ENCODE measurements around the gene PNO1.
"Not testable (repeated sequence)": the region's sequence is repeated elsewhere in the genome, so short reads cannot be mapped to it uniquely, and the experiment has no call there.

The PNO1 gene

GRCh38 chr2:68171146-68171545 is 13.5 kb downstream of the PNO1 start:
- no peak overlapping the region for H3K4me3 ChIP-seq (replicated peaks; ENCODE audit: low read depth, low read length)
- TF ChIP-seq, protein P1, sequence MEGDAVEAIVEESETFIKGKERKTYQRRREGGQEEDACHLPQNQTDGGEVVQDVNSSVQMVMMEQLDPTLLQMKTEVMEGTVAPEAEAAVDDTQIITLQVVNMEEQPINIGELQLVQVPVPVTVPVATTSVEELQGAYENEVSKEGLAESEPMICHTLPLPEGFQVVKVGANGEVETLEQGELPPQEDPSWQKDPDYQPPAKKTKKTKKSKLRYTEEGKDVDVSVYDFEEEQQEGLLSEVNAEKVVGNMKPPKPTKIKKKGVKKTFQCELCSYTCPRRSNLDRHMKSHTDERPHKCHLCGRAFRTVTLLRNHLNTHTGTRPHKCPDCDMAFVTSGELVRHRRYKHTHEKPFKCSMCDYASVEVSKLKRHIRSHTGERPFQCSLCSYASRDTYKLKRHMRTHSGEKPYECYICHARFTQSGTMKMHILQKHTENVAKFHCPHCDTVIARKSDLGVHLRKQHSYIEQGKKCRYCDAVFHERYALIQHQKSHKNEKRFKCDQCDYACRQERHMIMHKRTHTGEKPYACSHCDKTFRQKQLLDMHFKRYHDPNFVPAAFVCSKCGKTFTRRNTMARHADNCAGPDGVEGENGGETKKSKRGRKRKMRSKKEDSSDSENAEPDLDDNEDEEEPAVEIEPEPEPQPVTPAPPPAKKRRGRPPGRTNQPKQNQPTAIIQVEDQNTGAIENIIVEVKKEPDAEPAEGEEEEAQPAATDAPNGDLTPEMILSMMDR (IDR thresholded peaks at IDR 0.05; ENCODE audit: low read depth, low read length, missing control alignments), result no peak
- no peak for DNase-seq (ENCODE audit: extremely low read depth, low read depth)

GRCh38 chr2:68171684-68172083 is 14.0 kb downstream of the PNO1 start:
- no peak for DNase-seq (ENCODE audit: extremely low read depth, low read depth)
- no peak overlapping the region for H3K4me3 ChIP-seq (replicated peaks; ENCODE audit: low read depth, low read length)
- TF ChIP-seq, protein P1 (IDR thresholded peaks at IDR 0.05; ENCODE audit: low read depth, low read length, missing control alignments), result no peak

GRCh38 chr2:68172521-68172920 is 14.8 kb downstream of the PNO1 start:
- TF ChIP-seq, protein P1 (IDR thresholded peaks at IDR 0.05; ENCODE audit: low read depth, low read length, missing control alignments), result no peak
- no peak for DNase-seq (ENCODE audit: extremely low read depth, low read depth)

DNA sequence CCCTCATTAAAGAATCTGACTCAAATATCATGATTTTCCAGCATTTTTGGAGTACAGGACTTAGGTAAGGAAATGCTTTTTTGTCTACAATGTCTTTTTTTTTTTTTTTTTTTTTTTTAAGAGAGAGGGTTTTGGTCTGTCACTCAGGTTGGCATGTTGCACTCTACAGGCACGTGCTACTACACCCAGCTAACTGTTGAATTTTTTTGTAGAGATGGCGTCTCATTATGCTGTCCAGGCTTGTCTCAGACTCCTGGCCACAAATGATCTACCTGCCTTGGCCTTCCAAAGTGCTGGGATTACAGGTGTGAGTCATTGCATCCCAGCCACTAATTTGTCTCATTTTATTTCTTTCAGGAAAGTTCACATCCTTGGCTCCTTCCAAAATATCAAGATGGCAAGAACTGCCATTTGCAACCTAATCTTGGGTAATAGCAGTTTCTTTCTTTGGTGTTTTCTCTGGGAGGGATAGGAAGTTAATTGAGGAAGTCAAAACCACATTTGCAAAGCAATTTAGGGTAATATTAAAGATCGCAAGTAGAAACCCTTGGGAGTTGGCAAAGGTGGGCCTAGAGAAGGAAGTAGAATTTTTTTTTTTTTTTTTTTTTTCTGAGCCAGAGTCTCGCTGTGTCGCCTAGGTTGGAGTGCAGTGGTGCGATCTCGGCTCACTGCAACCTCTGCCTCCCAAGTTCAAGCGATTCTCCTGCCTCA is 15.5 kb downstream of the PNO1 start:
- TF ChIP-seq, protein P1 (IDR thresholded peaks at IDR 0.05; ENCODE audit: low read depth, low read length, missing control alignments), result no peak
- DNase-seq (ENCODE audit: extremely low read depth, low read depth), result no peak
- H3K4me3 ChIP-seq (replicated peaks; ENCODE audit: low read depth, low read length), result no peak overlapping the region

More at GRCh38 chr2:68172521-68172920, 14.8 kb downstream of the PNO1 start:
- H3K4me3 ChIP-seq (replicated peaks; ENCODE audit: low read depth, low read length), result no peak overlapping the region

GRCh38 chr2:68175210-68175609 is 17.5 kb downstream of the PNO1 start:
- not testable (repeated sequence) for H3K4me3 ChIP-seq (replicated peaks; ENCODE audit: low read depth, low read length); DNase-seq (ENCODE audit: extremely low read depth, low read depth)

DNA sequence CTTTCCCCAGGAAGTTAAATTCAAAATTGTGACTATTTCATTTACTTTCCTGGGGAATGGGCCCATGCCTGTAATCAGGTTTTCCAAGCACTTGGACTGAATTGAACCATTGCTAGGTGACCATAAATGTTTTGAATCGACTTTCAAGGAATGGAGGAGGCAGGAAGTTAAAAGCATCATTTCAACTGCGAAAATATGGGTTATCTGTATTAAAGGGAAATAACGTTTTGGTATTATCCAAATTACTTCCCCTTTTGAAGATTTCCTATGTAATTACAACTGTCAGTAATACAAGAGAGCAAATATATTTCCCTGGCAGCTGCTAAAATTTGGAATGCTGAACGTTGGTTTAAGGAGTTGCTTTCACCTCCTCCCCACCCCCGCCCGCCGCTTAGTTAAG is 19.0 kb downstream of the PNO1 start:
- no peak overlapping the region for H3K4me3 ChIP-seq (replicated peaks; ENCODE audit: low read depth, low read length)
- TF ChIP-seq, protein P1 (IDR thresholded peaks at IDR 0.05; ENCODE audit: low read depth, low read length, missing control alignments), result no peak
- no peak for DNase-seq (ENCODE audit: extremely low read depth, low read depth)

- DNase-seq (ENCODE audit: extremely low read depth, low read depth), result no peak
- TF ChIP-seq, protein P1 (IDR thresholded peaks at IDR 0.05; ENCODE audit: low read depth, low read length, missing control alignments), result no peak
- no peak overlapping the region for H3K4me3 ChIP-seq (replicated peaks; ENCODE audit: low read depth, low read length)
Measured at GRCh38 chr2:68177541-68177940, 19.9 kb downstream of the PNO1 start.
